CD4-positive, alpha-beta T cell treated with Interleukin-6 for 4 hours (primary cell): ENCODE results near the gene HOXA4.

Source experiments
- DNase-seq: peaks from one replicate; pipeline ENCODE4 v3.0.0-alpha.2; 2020; ENCODE audit warnings: mixed read lengths

The HOXA4 gene

GRCh38 chr7:27169658-27170425 lies 39.3 kb upstream of the HOXA4 start:
- DNase-seq: peak; percentile 1

DNA sequence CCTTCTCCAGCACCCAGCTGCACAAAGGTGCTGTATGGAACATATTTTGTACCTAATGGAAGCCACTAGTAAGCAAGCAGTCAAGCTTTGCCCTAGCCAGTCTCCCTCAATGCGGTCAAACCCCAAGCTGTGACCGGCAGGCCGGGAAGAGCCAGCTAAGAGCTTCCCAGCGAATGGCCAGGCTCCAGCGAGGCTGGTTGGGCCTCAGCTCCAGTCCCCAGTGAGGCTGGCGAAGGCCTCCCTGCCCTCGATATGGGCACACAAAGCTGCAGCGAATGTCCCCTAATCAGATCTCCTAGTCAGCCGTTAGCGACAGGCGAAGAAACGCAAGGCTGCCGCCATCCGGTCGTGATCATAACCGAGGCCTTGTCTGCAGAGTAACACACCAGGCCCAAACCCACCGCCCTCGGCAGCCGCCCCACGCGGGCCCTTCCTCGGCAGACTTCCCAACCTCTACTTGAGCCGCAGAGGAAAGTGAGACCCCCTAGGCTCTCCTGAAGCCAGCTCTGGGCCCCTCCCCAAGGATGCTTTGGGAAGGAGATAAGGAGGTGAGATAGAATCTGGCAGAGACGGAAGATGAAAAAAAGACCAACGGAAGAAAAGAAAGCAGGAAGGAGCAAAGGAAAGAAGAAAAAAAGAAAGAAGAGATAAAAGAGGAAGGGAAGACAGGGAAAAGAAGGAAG lies 37.8 kb upstream of the HOXA4 start:
- DNase-seq: peak; percentile 46

GRCh38 chr7:27167916-27168264 lies 37.3 kb upstream of the HOXA4 start:
- DNase-seq: peak; percentile 0

GRCh38 chr7:27166531-27167505 lies 36.3 kb upstream of the HOXA4 start:
- DNase-seq: peak; percentile 2

DNA sequence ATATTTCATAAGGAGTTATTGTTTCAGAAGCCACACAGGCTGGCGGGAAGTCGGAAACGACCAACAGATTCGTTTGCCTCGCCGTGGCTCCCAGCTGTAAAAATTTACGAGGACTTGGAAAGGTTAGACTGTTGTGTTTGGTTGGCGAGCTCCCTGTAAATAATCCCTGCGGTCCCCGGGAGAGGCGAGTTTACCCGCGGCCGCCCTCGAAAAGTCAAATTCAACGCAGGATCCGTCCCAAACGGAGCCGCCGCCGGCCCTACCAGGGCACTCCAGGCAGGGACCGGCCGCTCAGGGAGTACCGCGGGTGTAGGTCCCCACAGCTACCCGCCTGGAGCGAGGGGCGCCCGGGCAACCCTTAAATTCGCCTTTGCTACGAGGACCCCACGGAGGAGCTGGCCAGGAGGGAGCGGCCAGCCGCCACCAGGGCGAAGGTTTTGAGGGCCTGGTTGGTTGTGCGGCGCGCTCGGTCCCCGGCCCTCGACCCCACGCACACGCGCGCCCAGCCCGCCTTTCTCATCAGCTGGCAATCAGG lies 35.5 kb upstream of the HOXA4 start:
- DNase-seq: no peak

DNA sequence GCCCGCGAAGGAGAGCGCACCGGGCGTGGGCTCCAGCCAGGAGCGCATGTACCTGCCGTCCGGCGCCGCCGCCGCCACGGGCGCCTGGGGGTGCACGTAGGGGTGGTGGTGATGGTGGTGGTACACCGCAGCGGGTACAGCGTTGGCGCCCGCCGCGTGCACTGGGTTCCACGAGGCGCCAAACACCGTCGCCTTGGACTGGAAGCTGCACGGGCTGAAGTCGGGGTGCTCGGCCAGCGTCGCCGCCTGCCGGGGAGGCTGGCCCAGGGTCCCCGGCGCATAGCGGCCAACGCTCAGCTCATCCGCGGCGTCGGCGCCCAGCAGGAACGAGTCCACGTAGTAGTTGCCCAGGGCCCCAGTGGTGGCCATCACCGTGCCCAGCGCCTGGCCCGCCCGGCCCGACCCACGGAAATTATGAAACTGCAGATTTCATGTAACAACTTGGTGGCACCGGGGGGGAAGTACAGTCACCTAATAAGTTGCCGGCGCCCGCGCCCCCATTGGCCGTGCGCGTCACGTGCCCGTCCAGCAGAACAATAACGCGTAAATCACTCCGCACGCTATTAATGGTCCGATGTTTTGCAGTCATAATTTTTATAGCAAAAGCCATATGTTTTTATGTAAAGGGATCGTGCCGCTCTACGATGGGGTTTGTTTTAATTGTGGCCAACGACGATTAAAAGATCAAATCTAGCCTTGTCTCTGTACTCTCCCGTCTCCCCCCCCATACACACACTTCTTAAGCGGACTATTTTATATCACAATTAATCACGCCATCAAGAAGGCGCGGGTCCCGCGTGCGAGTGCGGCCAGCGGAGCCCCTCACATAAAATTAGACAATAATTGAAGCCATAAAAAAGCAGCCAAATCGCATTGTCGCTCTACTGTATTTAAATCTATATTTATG lies 34.8 kb upstream of the HOXA4 start, which contains the start of gene HOXA9:
HOXA9 (minus strand) TSS at position 449 of the 907 bp plus-strand sequence; CDS start at position 369, 80 bp downstream.
- DNase-seq: no peak

DNA sequence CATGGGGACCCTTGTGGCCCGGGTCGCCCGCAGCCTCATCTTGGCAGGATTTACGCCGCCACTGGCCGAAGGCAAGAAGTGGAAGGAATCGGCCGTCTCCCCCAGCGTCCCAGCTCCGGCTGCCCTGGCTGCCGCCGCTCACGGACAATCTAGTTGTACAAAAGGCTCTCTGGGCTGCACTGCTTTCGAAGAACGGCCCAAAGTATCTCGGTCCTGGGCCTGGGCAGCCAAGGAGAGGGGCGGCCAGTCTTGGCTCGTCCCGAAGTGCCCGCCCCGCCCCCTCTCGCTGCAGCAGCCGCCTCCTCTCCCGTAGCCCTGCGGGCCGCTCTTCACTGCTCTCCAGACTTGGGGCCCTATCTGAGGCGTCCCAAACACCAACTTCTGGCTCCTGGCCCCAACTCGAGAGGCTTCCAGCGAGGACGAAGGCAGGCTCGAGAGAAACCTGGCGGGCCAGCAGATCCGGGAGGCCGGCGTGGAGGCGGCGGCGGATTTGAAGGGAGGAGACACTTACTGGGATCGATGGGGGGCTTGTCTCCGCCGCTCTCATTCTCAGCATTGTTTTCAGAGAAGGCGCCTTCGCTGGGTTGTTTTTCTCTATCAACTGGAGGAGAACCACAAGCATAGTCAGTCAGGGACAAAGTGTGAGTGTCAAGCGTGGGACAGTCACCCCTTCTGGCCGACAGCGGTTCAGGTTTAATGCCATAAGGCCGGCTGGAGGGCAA lies 34.0 kb upstream of the HOXA4 start:
- no peak for DNase-seq

GRCh38 chr7:27164045-27164366 lies 33.4 kb upstream of the HOXA4 start:
- DNase-seq: no peak

- no peak for DNase-seq
Measured at GRCh38 chr7:27163288-27164044, 32.9 kb upstream of the HOXA4 start.

DNA sequence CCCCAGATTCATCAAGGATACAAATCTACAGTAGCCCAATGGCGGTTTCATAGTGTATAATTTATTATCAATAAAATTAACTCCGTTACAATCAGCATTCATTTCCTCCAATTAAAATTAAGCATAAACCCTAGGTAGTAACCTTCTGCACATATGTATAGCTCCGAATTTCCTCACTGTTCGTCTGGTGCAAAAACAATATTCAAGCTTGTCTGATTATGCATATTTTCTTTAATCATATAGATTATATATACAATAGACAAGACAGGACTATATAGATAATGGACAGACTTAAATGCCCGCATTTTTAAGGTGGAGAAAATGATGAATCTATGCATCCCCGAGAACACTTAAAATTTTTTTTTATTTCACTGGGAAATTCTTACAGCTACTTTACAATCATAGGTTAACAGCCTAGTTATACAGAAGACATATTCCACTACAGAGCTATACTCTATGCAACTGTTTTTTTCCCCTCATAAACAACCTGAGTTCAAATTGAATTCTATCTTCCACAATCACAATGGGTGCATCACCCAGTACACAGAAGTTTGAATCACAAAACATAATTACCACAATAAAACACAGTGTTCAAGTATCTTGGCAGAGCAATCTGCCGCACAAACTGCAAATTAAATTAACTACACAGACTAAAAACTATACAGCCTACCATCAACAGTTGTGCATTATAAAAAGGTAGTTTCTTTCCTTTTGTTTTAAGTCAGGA lies 32.2 kb upstream of the HOXA4 start:
- no peak for DNase-seq

- no peak for DNase-seq
Measured at GRCh38 chr7:27161721-27162560, 31.4 kb upstream of the HOXA4 start.

- DNase-seq: no peak
Measured at GRCh38 chr7:27161214-27161720, 30.7 kb upstream of the HOXA4 start.

DNA sequence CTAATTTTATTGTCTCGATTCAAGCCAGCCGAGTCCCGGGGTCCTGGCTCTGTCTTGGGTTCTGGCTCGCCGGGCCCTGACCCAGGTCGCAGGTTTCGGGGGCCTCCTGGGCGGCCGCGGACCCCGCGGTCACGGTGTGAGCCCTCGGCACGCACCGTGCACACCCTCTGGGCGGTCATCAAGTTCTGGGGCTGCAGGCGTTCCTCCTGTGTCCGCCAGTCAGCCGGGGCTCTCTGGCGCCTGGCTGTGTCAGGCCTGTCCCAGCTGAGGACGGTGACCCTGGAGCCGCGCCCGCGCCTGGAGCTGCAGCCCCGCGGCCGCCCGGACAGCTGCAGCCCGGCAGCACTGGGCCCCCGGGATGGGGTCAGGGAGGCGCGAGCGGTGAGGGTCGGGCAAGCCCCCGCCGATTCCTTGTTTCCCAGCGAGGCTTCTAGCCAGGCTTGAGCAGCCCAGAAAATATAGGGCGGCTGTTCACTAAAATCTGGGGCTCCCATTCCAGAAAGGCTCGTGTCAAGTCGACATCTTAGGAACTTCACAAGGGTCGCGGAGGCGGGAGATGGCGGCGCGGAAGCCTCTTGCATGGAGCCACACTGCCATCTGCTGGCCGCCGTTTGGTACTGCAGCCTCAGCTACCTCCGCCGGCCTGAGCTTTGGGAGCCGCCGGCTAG lies 30.1 kb upstream of the HOXA4 start:
- peak; percentile 89 for DNase-seq

DNA sequence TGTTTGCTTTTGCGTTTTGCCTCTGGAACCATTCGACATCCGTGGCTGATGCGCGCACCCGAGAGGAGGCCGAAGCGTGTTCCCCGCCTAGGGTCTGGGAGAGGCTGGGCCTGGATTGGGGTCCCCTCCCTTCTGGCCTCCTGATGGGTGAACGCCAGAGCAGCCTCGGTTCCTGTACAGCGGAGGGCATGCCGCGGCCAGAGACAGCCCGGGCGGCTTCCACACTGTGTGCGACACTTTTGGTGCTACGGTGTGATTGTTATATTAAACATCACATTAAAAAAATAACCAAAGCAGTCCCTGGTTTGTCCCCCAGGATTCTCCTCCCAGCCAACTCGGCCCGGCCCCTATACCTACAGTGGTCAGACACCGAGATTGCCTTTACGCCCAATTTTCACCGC lies 29.6 kb upstream of the HOXA4 start:
- DNase-seq: peak; percentile 34

GRCh38 chr7:27159266-27160144 lies 28.9 kb upstream of the HOXA4 start:
- no peak for DNase-seq

DNA sequence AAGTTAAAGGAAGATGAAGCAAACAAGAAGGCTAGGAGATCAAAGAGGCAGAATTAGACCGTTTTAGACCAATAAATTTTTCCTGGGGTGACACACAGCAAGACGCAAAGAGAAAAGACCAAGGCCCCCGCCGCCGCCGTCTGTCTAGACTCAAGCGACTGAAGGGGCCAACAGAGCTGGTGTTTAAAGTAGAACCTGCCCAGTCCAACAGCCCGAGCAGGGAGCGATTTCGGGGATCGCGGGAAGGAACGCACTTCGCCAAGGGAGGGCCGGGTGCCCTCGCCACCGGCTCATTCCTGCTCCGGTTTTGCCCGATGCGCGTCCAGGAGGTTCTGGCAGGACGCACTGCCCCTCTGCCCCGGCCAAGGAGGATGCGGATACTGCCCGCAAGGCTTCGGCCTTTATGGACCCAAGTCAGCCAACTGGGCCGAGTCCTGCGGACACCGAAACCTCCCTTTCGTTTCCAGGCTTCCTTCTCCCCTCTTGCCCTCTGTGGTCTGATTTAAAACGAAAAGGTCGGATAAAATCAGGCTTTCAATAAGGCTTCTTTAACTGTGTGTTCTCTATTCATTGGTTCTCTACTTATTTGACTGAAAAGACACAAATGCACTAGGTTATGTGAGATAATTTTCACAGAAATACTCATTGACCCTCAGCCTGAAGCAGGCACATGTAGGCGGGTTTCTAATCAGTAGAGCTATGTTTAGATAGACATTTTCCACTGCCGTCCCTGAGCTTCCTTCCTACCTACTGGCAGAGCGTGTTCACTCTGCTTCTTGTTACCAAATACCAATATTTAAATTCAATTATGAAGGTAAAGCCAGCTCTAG lies 28.1 kb upstream of the HOXA4 start:
- no peak for DNase-seq
